Adipocyte (in vitro differentiated cells): Measurements from ENCODE around the gene MTIF2.
"Not testable (repeated sequence)": the region's sequence is repeated elsewhere in the genome, so short reads cannot be mapped to it uniquely, and the experiment has no call there.

Experiments
- DNase-seq: peaks from one replicate; pipeline ENCODE4 v3.0.0-alpha.2; 2015; ENCODE audit warnings: low read depth
- H3K27me3 ChIP-seq: replicated peaks from 2 replicates; pipeline ENCODE4 v1.7.0; 2013; ENCODE audit warnings: mild to moderate bottlenecking, low read length, moderate library complexity; ENCODE audit not compliant: control insufficient read depth, insufficient read depth
- H3K36me3 ChIP-seq: 2 replicates; pipeline ENCODE4 v1.7.0; 2013; ENCODE audit warnings: low read length, mild to moderate bottlenecking, moderate library complexity; ENCODE audit not compliant: control insufficient read depth, insufficient read depth, severe bottlenecking
- H3K4me1 ChIP-seq: 2 replicates; pipeline ENCODE4 v1.7.0; 2013; ENCODE audit warnings: mild to moderate bottlenecking, low read length, moderate library complexity; ENCODE audit not compliant: control insufficient read depth, insufficient read depth
- H3K4me3 ChIP-seq: 2 replicates; pipeline ENCODE4 v1.7.0; 2013; ENCODE audit warnings: mild to moderate bottlenecking, low read length, moderate library complexity
- H3K9ac ChIP-seq: 2 replicates; pipeline ENCODE4 v1.7.0; 2013; ENCODE audit warnings: mild to moderate bottlenecking, low read length, moderate library complexity
- H3K9me3 ChIP-seq: 2 replicates; pipeline ENCODE4 v1.7.0; 2013; ENCODE audit warnings: mild to moderate bottlenecking, low read length, moderate library complexity; ENCODE audit not compliant: control insufficient read depth

The MTIF2 gene

DNA sequence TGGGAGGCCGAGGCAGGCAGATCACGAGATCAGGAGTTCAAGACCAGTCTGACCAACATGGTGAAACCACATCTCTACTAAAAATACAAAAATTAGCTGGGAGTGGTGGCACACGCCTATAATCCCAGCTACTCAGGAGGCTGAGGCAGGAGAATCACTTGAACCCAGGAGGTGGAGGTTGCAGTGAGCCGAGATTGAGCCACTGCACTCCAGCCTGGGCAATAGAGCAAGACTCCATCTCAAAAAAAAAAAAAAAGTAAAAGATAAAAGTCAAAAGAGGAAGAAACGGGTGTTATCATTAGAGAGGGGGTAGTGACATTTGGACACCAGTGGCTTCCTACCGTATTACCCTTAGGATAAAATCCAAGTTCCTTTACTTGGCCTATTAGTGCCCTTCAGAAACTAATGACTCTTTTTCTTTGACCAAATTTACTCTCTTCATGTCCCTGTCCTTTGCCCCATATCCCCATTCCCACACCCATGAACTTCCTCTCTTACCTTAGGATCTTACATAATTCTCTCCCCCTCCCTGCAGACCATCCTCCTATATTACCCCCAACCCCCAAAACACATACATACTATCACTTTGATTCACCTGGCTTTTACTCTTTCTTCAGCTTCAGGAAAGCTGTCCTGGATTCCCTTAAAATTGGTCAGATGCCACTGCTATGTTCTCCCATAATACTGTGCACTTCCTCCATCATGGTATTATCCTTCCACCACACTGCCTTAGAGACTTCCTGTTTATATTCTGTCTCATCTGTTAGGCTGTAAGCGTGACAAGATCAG lies 41.4 kb downstream of the MTIF2 start:
- not testable (repeated sequence) for H3K9ac ChIP-seq, H3K4me1 ChIP-seq
- DNase-seq: peak; percentile 14

DNA sequence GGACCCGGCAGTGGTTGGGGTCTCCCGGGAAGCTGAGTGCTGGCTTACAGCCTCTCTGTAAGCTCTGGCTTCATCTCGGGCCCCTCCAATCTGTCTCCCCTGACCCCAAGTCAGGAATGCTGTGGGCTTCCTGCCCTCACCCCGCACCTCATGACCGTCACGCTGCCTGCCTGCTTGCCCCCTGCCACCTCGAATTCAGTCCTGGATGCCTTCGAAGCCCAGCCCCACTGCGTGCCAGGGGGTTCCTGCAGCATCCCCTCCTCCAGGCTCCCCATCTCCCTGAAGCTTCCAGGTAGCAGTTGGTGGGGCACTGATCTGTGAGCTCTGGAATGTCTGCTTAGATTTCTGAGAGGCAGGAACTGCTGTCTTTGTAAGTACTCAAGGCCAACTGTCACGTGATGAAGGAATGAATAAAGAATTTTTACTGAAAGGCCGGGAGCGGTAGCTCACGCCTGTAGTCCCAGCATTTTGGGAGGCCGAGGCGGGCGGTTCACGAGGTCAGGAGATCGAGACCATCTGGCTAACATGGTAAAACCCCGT lies 43.5 kb downstream of the MTIF2 start:
- H3K36me3 ChIP-seq: no peaks in the 10 kb centered on the region
- H3K4me1 ChIP-seq: peaks cover 6% of the 10 kb centered on the region
- H3K9ac ChIP-seq: no peak overlapping the region
- no peak for DNase-seq
- H3K4me3 ChIP-seq: no peak overlapping the region
- no peaks in the 10 kb centered on the region for H3K27me3 ChIP-seq
- no peaks in the 10 kb centered on the region for H3K9me3 ChIP-seq

More for the DNA sequence above, 41.4 kb downstream of the MTIF2 start:
- not testable (repeated sequence) for H3K27me3 ChIP-seq, H3K9me3 ChIP-seq, H3K36me3 ChIP-seq, H3K4me3 ChIP-seq

DNA sequence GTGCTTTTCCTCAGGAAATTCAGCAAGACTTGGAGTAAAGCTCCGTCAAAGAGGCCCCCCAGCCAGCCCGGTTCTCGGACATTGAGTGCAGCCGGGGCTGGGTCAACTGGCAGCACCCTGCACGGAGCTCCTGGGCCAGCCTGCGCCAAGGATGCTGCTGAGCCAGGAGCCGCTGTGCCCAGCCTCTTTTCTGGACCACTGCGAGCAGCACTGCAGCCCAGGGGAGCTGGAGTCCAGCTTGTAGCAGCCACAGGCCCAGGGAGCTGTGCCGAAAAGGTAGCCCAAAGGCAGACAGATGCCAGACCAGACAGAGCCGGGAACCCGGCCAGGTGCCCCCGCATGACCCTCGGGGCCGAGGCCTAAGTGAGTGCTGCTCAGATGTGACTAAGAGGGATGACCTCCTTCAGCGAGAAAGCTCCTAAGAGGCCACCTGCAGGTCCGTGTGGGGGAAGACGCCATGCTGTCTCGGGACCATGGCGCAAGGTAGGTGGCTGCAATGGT lies 44.2 kb downstream of the MTIF2 start:
- Histone ChIP-seq H3K36me3 (no peaks in the 10 kb centered on the region), H3K4me3 (no peak overlapping the region), H3K27me3 (no peaks in the 10 kb centered on the region), H3K4me1 (peaks cover 6% of the 10 kb centered on the region), H3K9me3 (no peaks in the 10 kb centered on the region), H3K9ac (no peak overlapping the region)
- DNase-seq: no peak

DNA sequence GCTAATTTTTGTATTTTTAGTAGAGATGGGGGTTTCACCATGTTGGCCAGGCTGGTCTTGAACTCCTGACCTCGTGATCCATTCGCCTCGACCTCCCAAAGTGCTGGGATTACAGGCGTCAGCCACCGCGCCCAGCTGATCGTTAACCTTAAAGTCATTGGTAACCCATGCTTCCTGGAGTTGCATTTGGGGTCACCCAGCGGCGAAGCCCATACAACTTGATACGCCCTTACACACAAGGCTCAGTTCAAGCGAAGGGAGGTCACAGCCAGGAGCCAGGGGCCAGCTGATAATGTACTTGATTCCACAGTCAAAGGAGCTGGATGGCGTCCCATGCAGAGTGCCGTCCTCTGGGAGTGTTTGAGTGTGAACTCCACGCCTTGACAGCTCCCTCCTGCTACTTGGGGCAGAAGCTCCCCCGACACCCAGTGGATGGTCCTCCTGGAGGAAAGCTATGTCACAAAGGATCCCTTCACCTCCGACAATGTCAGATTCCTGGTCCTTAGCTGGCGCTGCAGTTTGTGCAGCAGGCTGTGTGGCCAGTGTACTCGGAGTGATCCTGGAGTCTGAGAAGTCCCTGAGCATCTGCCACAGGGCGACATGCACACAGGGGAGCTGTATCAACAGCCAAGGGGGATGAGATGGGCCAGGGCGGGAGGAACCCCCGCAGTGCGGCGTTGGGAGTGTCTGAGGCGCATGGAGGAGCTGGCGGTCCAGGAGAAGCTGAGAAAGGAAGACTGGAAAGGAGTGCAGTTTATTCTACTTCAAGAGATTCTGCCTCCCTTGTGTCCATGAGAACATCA lies 44.9 kb downstream of the MTIF2 start:
- Histone ChIP-seq H3K9me3 (no peaks in the 10 kb centered on the region), H3K4me1 (peaks cover 6% of the 10 kb centered on the region), H3K4me3 (peak overlapping the region; percentile 87), H3K9ac (peak overlapping the region; percentile 93), H3K36me3 (no peaks in the 10 kb centered on the region), H3K27me3 (no peaks in the 10 kb centered on the region)
- DNase-seq: no peak

DNA sequence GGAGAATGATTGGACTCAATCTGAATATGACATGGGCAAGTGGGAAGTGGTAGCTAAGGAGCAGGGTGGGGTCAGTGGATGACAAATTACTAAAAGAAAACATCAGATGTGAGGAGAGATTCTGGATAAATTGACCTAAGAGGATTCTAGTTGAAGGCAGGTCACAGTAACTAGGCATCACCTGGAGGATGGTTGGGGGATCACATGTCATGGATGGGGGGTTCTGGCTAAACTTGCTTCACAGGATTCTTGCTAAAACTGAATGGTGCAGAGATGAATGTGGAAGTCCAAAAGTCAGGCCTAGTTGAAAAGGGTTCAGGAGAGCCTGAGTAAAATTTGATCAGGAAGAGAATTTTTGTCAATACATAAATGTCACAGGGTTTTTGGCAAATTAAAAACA lies 55.2 kb downstream of the MTIF2 start:
- H3K27me3 ChIP-seq: no peaks in the 10 kb centered on the region
- H3K4me1 ChIP-seq: no peaks in the 10 kb centered on the region
- H3K9me3 ChIP-seq: no peaks in the 10 kb centered on the region
- no peak overlapping the region for H3K9ac ChIP-seq
- DNase-seq: no peak
- no peak overlapping the region for H3K4me3 ChIP-seq
- no peaks in the 10 kb centered on the region for H3K36me3 ChIP-seq

DNA sequence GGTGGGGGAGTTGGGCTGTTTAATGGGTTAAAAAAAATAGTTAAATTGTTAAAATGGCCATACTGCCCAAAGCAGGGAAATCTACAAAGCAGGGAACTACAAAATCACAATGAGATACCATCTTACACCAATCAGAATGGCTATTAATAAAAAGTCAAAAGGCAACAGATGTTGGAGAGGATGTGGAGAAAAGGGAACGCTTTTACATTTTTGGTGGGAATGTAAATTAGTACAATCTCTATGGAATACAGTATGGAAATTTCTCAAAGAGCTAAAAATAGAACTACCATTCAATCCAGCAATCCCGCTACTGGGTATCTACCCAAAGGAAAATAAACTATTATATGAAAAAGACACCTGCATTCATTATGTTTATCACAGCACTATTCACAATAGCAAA lies 64.1 kb downstream of the MTIF2 start:
- Histone ChIP-seq H3K36me3 (no peaks in the 10 kb centered on the region), H3K4me3 (no peak overlapping the region), H3K27me3 (no peaks in the 10 kb centered on the region), H3K9ac (no peak overlapping the region), H3K9me3 (no peaks in the 10 kb centered on the region), H3K4me1 (no peaks in the 10 kb centered on the region)
- DNase-seq: no peak

DNA sequence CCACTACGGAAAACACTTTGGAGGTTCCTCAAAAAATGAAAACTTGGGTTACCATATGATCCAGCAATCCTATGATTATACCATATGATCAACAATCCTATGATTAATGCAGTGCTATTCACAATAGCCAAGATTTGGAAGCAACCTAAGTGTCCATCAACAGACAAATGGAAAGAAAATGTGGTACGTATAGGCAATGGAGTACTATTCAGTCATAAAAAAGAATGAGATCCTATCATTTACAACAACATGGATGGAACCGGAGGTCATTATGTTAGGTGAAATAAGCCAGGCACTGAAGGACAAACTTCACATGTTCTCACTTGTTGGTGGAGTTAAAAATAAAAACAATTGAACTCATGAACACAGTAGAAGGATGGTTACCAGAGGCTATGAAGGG lies 64.5 kb downstream of the MTIF2 start:
- Histone ChIP-seq H3K9me3 (peaks cover 4% of the 10 kb centered on the region), H3K27me3 (no peaks in the 10 kb centered on the region), H3K4me1 (no peaks in the 10 kb centered on the region), H3K9ac (no peak overlapping the region), H3K4me3 (no peak overlapping the region), H3K36me3 (no peaks in the 10 kb centered on the region)
- no peak for DNase-seq

DNA sequence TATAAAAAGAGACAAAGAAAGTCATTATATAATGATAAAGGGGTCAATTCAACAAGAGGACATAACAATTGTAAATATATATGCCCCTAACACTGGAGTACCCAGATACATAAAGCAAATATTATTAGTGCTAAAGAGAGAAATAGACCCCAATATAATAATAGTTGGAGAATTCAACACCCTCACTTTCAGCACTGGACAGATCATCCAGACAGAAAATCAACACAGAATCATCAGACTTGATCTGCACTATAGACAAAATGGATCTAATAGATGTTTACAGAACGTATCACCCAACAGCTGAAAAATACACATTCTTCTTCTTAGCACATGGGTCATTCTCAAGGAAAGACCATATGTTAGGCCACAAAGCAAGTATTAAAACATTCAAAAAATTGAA lies 68.6 kb downstream of the MTIF2 start:
- H3K9me3 ChIP-seq: peaks cover 4% of the 10 kb centered on the region
- H3K27me3 ChIP-seq: no peaks in the 10 kb centered on the region
- H3K4me1 ChIP-seq: no peaks in the 10 kb centered on the region
- no peak overlapping the region for H3K9ac ChIP-seq
- no peak for DNase-seq
- no peak overlapping the region for H3K4me3 ChIP-seq
- H3K36me3 ChIP-seq: no peaks in the 10 kb centered on the region

DNA sequence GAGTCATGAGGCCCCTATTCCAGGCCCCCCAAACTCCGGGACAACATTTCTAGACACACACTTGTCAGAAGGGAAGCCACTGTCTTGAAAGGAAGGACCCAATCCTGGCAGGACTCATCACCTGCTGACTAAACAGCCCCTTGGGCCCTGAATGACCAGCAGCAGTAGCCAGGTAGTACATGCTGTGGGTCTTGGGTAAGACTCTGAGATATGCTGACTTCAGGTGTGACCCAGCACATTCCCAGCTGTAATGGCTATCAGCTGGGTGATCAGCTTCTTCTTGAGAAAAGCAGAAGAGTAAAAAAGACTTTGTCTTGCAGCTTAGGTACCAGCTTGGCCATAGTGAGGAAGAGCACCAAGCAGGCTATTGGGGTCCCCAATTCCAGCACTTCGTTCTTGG lies 72.5 kb downstream of the MTIF2 start:
- Histone ChIP-seq H3K4me3 (no peak overlapping the region), H3K9ac (no peak overlapping the region), H3K36me3 (no peaks in the 10 kb centered on the region), H3K27me3 (no peaks in the 10 kb centered on the region), H3K9me3 (peaks cover 6% of the 10 kb centered on the region), H3K4me1 (no peaks in the 10 kb centered on the region)
- no peak for DNase-seq

DNA sequence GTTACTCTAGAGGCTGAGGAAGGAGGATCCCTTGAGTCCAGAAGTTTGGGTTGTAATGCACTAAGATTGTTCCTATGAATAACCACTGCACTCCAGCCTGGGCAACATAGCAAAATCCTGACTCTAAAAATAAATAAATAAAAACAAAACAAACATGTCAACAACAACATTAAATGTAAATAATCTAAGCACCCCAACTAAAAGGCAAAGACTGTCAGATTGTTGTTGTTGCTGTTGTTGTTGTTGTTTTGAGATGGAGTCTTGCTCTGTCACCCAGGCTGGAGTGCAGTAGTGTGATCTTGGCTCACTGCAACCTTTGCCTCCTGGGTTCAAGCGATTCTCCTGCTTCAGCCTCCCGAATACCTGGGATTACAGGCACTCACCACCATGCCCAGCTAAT lies 77.1 kb downstream of the MTIF2 start:
- H3K9me3 ChIP-seq, DNase-seq, H3K4me3 ChIP-seq: not testable (repeated sequence)

DNA sequence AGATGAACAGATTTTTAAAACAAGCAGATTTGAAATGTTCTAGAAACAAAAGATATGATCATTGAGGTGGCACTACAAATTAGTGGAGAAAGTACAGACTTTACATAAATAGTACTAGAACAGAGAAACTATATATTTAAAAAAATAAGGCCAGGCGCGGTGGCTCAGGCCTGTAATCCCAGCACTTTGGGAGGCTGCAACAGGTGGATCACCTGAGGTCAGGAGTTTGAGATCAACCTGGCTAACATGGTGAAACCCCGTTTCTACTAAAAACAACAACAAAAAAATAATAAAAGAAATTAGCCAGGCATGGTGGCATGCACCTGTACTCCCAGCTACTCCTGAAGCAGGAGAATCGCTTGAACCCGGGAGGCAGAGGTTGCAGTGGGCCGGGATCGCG lies 82.2 kb downstream of the MTIF2 start:
- not testable (repeated sequence) for H3K9me3 ChIP-seq, H3K4me1 ChIP-seq, H3K4me3 ChIP-seq, H3K27me3 ChIP-seq, DNase-seq, H3K9ac ChIP-seq, H3K36me3 ChIP-seq

More for the DNA sequence above, 77.1 kb downstream of the MTIF2 start:
- not testable (repeated sequence) for H3K4me1 ChIP-seq, H3K36me3 ChIP-seq, H3K9ac ChIP-seq, H3K27me3 ChIP-seq
